Measurements from ENCODE around the gene METRN. TPM values are rescaled to one million over a fixed set of nuclear protein-coding genes. Genes with fewer than 3 reads are reported as not detected.

METRN gene
- total RNA-seq, 2 experiments from 2014 or later: 2.6 to 3.2 TPM

- ChIA-PET CTCF (interaction anchor here (0.5 to 0.8 kb wide), 2 partner anchors 27 to 83 kb away, joined by 3 to 4 read pairs; no protein-coding TSS in a partner anchor), POLR2A (interaction anchor here (0.8 to 1.8 kb wide), 5 partner anchors 8 to 27 kb away, joined by 3 to 8 read pairs (median 5); partner anchors contain the start of genes JMJD8, RHOT2 and WDR24)
- DNase-seq: peak in 1 of 14 experiments; percentile 58
Observed at GRCh38 chr16:674968-675883, 39.7 kb upstream of the METRN start, which contains the start of gene RHBDL1. Gene RHBDL1 (plus strand): TSS chr16:675671. CDS start chr16:675791, 120 bp downstream.

GRCh38 chr16:675884-676564 is 38.9 kb upstream of the METRN start:
- H3K36me3 ChIP-seq (ENCODE audit: insufficient read depth, low read length): peaks cover 21% of the 10 kb centered on the region
- H3K4me3 ChIP-seq (ENCODE audit: low read length): no peak overlapping the region
- H3K27me3 ChIP-seq (ENCODE audit: control insufficient read depth in 1 of 2, insufficient read depth in 2 of 2, low read length in 2 of 2): peaks cover 8 to 12% of the 10 kb centered on the region in 2 experiments
- no peak overlapping the region for H3K4me3 Mint-ChIP-seq
- ATAC-seq (ENCODE audit: poor library complexity): no peak
- H3K4me1 Mint-ChIP-seq (ENCODE audit: low read depth): peaks cover 21% of the 10 kb centered on the region
- H3K27ac ChIP-seq (ENCODE audit: low read depth in 1 of 2, low read length in 2 of 2): no peak overlapping the region
- H3K36me3 Mint-ChIP-seq (ENCODE audit: low read depth): peaks cover 11% of the 10 kb centered on the region
- intact Hi-C loops (cut with DNase I, micrococcal nuclease): no loop called here
- ChIA-PET CTCF (interaction anchor here (0.8 kb wide), 1 partner anchor 28 kb away, joined by 3 read pairs; no protein-coding TSS in a partner anchor), POLR2A (interaction anchor here (0.8 to 1.8 kb wide), 6 partner anchors 8 to 28 kb away, joined by 3 to 8 read pairs (median 4); partner anchors contain the start of genes JMJD8, RHOT2 and WDR24)
- no peak for TF ChIP-seq CTCF (IDR thresholded peaks at IDR 0.05)
- no peaks in the 10 kb centered on the region for H3K9me3 ChIP-seq (ENCODE audit: control insufficient read depth in 1 of 2, insufficient read depth in 1 of 2, low read length in 2 of 2)
- H3K27ac Mint-ChIP-seq: no peak overlapping the region
- H3K27me3 Mint-ChIP-seq: no peaks in the 10 kb centered on the region
- no peaks in the 10 kb centered on the region for H3K9me3 Mint-ChIP-seq
- DNase-seq: no peak
- H3K4me1 ChIP-seq (ENCODE audit: insufficient read depth, low read length): peaks cover 41% of the 10 kb centered on the region

More at GRCh38 chr16:674968-675883, 39.7 kb upstream of the METRN start, which contains the start of gene RHBDL1:
- Histone ChIP-seq H3K36me3 (ENCODE audit: insufficient read depth, low read length) (peaks cover 29% of the 10 kb centered on the region), H3K4me1 (ENCODE audit: insufficient read depth, low read length) (peaks cover 36% of the 10 kb centered on the region), H3K27me3 (ENCODE audit: control insufficient read depth in 1 of 2, insufficient read depth in 2 of 2, low read length in 2 of 2) (peaks cover 8 to 12% of the 10 kb centered on the region in 2 experiments), H3K4me3 (ENCODE audit: low read length) (peak within 1 kb of the TSS; percentile 22), H3K9me3 (ENCODE audit: control insufficient read depth in 1 of 2, insufficient read depth in 1 of 2, low read length in 2 of 2) (no peaks in the 10 kb centered on the region), H3K27ac (ENCODE audit: low read depth in 1 of 2, low read length in 2 of 2) (no peak within 1 kb of the TSS)
- peak within 1 kb of the TSS; percentile 65 for H3K4me3 Mint-ChIP-seq
- intact Hi-C loops (cut with DNase I, micrococcal nuclease): no loop called here
- TF ChIP-seq CTCF (IDR thresholded peaks at IDR 0.05): no peak
- no peaks in the 10 kb centered on the region for H3K27me3 Mint-ChIP-seq
- H3K27ac Mint-ChIP-seq: no peak within 1 kb of the TSS
- no peak for ATAC-seq (ENCODE audit: poor library complexity)
- no peaks in the 10 kb centered on the region for H3K9me3 Mint-ChIP-seq
- H3K36me3 Mint-ChIP-seq (ENCODE audit: low read depth): peaks cover 9% of the 10 kb centered on the region
- peaks cover 21% of the 10 kb centered on the region for H3K4me1 Mint-ChIP-seq (ENCODE audit: low read depth)

- no peak for TF ChIP-seq CTCF (IDR thresholded peaks at IDR 0.05)
- Mint-ChIP-seq H3K4me3 (peak overlapping the region; percentile 56), H3K9me3 (no peaks in the 10 kb centered on the region), H3K27ac (peak overlapping the region; percentile 74), H3K4me1 (ENCODE audit: low read depth) (peaks cover 21% of the 10 kb centered on the region), H3K27me3 (no peaks in the 10 kb centered on the region), H3K36me3 (ENCODE audit: low read depth) (peaks cover 16% of the 10 kb centered on the region)
- Histone ChIP-seq H3K27me3 (ENCODE audit: control insufficient read depth in 1 of 2, insufficient read depth in 2 of 2, low read length in 2 of 2) (peaks cover 8 to 12% of the 10 kb centered on the region in 2 experiments), H3K27ac (ENCODE audit: low read depth in 1 of 2, low read length in 2 of 2) (no peak overlapping the region), H3K4me3 (ENCODE audit: low read length) (no peak overlapping the region), H3K9me3 (ENCODE audit: control insufficient read depth in 1 of 2, insufficient read depth in 1 of 2, low read length in 2 of 2) (no peaks in the 10 kb centered on the region), H3K36me3 (ENCODE audit: insufficient read depth, low read length) (peaks cover 17% of the 10 kb centered on the region), H3K4me1 (ENCODE audit: insufficient read depth, low read length) (peaks cover 46% of the 10 kb centered on the region)
- POLR2A ChIA-PET: interaction anchor here (1.4 to 1.8 kb wide), 4 partner anchors 9 to 19 kb away, joined by 4 to 8 read pairs (median 5); partner anchors contain the start of genes RHOT2 and WDR24
- no peak for DNase-seq
- intact Hi-C loops (cut with DNase I, micrococcal nuclease): no loop called here
- ATAC-seq (ENCODE audit: poor library complexity): no peak
- CTCF ChIA-PET: interaction anchor here (0.8 kb wide), 1 partner anchor 28 kb away, joined by 3 read pairs; no protein-coding TSS in a partner anchor
Observed at GRCh38 chr16:676565-676902, 38.4 kb upstream of the METRN start.
